Embryonic facial prominence (tissue), 1 donor: ENCODE measurements around the gene TBCK.

ENCODE experiments used
- DNase-seq: peaks from one replicate; pipeline ENCODE4 v3.0.0-alpha.2; 2016; ENCODE audit errors: extremely low spot score

The TBCK gene

GRCh38 chr4:106286611-106287010 lies 29.4 kb downstream of the TBCK start:
- no peak for DNase-seq

GRCh38 chr4:106284227-106284626 lies 31.8 kb downstream of the TBCK start:
- no peak for DNase-seq

- no peak for DNase-seq
Observed at GRCh38 chr4:106277140-106277675, 38.8 kb downstream of the TBCK start.

- DNase-seq: no peak
Observed at GRCh38 chr4:106273831-106274230, 42.2 kb downstream of the TBCK start.

- DNase-seq: no peak
Observed at GRCh38 chr4:106270736-106271135, 45.3 kb downstream of the TBCK start.

- DNase-seq: peak; percentile 40
Observed at GRCh38 chr4:106269711-106270110, 46.3 kb downstream of the TBCK start.

- DNase-seq: no peak
Observed at GRCh38 chr4:106268786-106269185, 47.2 kb downstream of the TBCK start.

GRCh38 chr4:106266201-106266600 lies 49.8 kb downstream of the TBCK start:
- DNase-seq: peak; percentile 57

- DNase-seq: no peak
Observed at GRCh38 chr4:106264331-106264728, 51.7 kb downstream of the TBCK start.

GRCh38 chr4:106263594-106264330 lies 52.2 kb downstream of the TBCK start:
- DNase-seq: no peak

GRCh38 chr4:106261980-106262379 lies 54.0 kb downstream of the TBCK start:
- DNase-seq: no peak

- DNase-seq: no peak
Observed at GRCh38 chr4:106258145-106259045, 57.6 kb downstream of the TBCK start.

GRCh38 chr4:106256190-106256589 lies 59.8 kb downstream of the TBCK start:
- no peak for DNase-seq

GRCh38 chr4:106255195-106255594 lies 60.8 kb downstream of the TBCK start:
- no peak for DNase-seq

- DNase-seq: no peak
Observed at GRCh38 chr4:106253364-106254129, 62.5 kb downstream of the TBCK start.

- no peak for DNase-seq
Observed at GRCh38 chr4:106247600-106247999, 68.4 kb downstream of the TBCK start.

- no peak for DNase-seq
Observed at GRCh38 chr4:106246441-106246840, 69.6 kb downstream of the TBCK start.

- no peak for DNase-seq
Observed at GRCh38 chr4:106245176-106245575, 70.8 kb downstream of the TBCK start.

- DNase-seq: no peak
Observed at GRCh38 chr4:106240699-106241098, 75.3 kb downstream of the TBCK start.

- DNase-seq: no peak
Observed at GRCh38 chr4:106238820-106239420, 77.1 kb downstream of the TBCK start.

- no peak for DNase-seq
Observed at GRCh38 chr4:106231931-106232330, 84.1 kb downstream of the TBCK start.

- no peak for DNase-seq
Observed at GRCh38 chr4:106222548-106222947, 93.5 kb downstream of the TBCK start.
